K562 (cell line): Measurements from ENCODE around the gene ACTRT3. TPM values are rescaled to one million over a fixed set of nuclear protein-coding genes. Genes with fewer than 3 reads are reported as not detected.

Source experiments
- ARHGAP35 ChIP-seq: fragments of 450-650 bp; IDR thresholded peaks from 2 replicates; pipeline ENCODE4 v1.6.1; 2018; ENCODE audit not compliant: partially characterized antibody
- CBX1 ChIP-seq: sonication (generic); IDR thresholded peaks from 2 replicates; pipeline ENCODE4 v1.6.1; 2016; ENCODE audit warnings: antibody characterized with exemption, low read depth, mild to moderate bottlenecking
- CTBP1 ChIP-seq: fragments of 450-650 bp; IDR thresholded peaks from 2 replicates; pipeline ENCODE4 v1.6.1; 2016; ENCODE audit warnings: borderline replicate concordance
- EP300 ChIP-seq: IDR thresholded peaks from 2 replicates; pipeline ENCODE4 v1.6.1; 2012; ENCODE audit warnings: low read length, improper control_type of control experiment
- HDAC1 ChIP-seq, 2 experiments: fragments of 450-650 bp; IDR thresholded peaks; 2 replicates each; pipeline ENCODE4 v1.6.1; 2016 to 2017; ENCODE audit warnings: inconsistent platforms in 1 of 2, mild to moderate bottlenecking in 1 of 2, moderate library complexity in 1 of 2
- HDAC3 ChIP-seq: fragments of 450-650 bp; IDR thresholded peaks from 2 replicates; pipeline ENCODE4 v1.6.1; 2018; ENCODE audit warnings: borderline replicate concordance, mild to moderate bottlenecking, moderate library complexity; ENCODE audit not compliant: partially characterized antibody
- KAT7 ChIP-seq: sonication (generic); formaldehyde crosslinking; IDR thresholded peaks from 2 replicates; pipeline ENCODE4 v1.8.0; 2022; ENCODE audit warnings: missing genetic modification reagents, mild to moderate bottlenecking, borderline replicate concordance
- KDM5B ChIP-seq: fragments of 200-600 bp; sonication (generic); IDR thresholded peaks from 2 replicates; pipeline ENCODE4 v1.6.1; 2012; ENCODE audit warnings: low read depth, mild to moderate bottlenecking, moderate library complexity, low read length, control low read depth, inconsistent platforms; ENCODE audit not compliant: insufficient replicate concordance
- KLF10 ChIP-seq: fragments of 250-450 bp; sonication (Bioruptor Pico); IDR thresholded peaks from 2 replicates; pipeline ENCODE4 v1.6.1; 2021; ENCODE audit warnings: matching md5 sums
- LCOR ChIP-seq: sonication (generic); formaldehyde crosslinking; IDR thresholded peaks from 2 replicates; pipeline ENCODE4 v1.8.0; 2022; ENCODE audit warnings: mild to moderate bottlenecking, missing genetic modification reagents
- MAZ ChIP-seq, 2 experiments: fragments of 450-650 bp in 1 of 2; sonication (generic) in 1 of 2; formaldehyde crosslinking; IDR thresholded peaks in 1 of 2; conservative IDR thresholded peaks in 1 of 2; 2 replicates each; pipeline versions ENCODE4 v1.4.0 to v1.5.0; 2020; ENCODE audit warnings: mild to moderate bottlenecking in 1 of 2, missing genetic modification reagents in 1 of 2
- MBD1 ChIP-seq: fragments of 250-450 bp; sonication (Bioruptor Pico); IDR thresholded peaks from 2 replicates; pipeline ENCODE4 v1.8.0; 2022; ENCODE audit warnings: inconsistent platforms
- NRF1 ChIP-seq, 2 experiments: fragments of 450-650 bp; IDR thresholded peaks in 1 of 2; conservative IDR thresholded peaks in 1 of 2; 2 replicates each; pipeline ENCODE4 v1.6.1; 2014; ENCODE audit warnings: mild to moderate bottlenecking in 2 of 2
- PRPF4 ChIP-seq: fragments of 200-400 bp; formaldehyde crosslinking; IDR thresholded peaks from one replicate; pipeline ENCODE4 v1.6.1; 2017; ENCODE audit warnings: low read length, low read depth, mild to moderate bottlenecking; ENCODE audit not compliant: insufficient read depth, poor library complexity, severe bottlenecking
- PTBP1 ChIP-seq: fragments of 200-400 bp; formaldehyde crosslinking; IDR thresholded peaks from 2 replicates; pipeline ENCODE4 v1.6.1; 2017; ENCODE audit warnings: low read depth, low read length
- SRSF3 ChIP-seq: fragments of 200-400 bp; formaldehyde crosslinking; IDR thresholded peaks from 2 replicates; pipeline ENCODE4 v1.6.1; 2016; ENCODE audit warnings: mild to moderate bottlenecking, low read length, moderate library complexity; ENCODE audit not compliant: insufficient read depth
- SRSF7 ChIP-seq: fragments of 200-400 bp; formaldehyde crosslinking; optimal IDR thresholded peaks from 2 replicates; pipeline ENCODE3; 2017; ENCODE audit warnings: mild to moderate bottlenecking, low read depth, low read length
- ZBTB17 ChIP-seq: fragments of 450-650 bp; formaldehyde crosslinking; IDR thresholded peaks from 2 replicates; pipeline ENCODE4 v1.4.0; 2020; ENCODE audit warnings: mild to moderate bottlenecking
- ZNF12 ChIP-seq: sonication (generic); formaldehyde crosslinking; IDR thresholded peaks from 2 replicates; pipeline ENCODE4 v1.4.0; 2020; ENCODE audit warnings: mild to moderate bottlenecking, missing genetic modification reagents
- polyA plus RNA-seq, 8 experiments: library from polyadenylated mRNA; depleted of rRNA in 4 of 8; stranded (reverse) in 5 of 8; unstranded in 3 of 8; fragments of >200 nt; fragmentation: Nextera tagmentation in 2 of 8; fragmentation: Illumina TruSeq in 1 of 8; extraction: Ambion mirVana in 2 of 8; extraction: Trizol in 1 of 8; gene quantifications; 2 replicates each; pipeline versions ENCODE4 v1.2.1 to v1.2.3, GENCODE V29; 2011 to 2014; ENCODE audit warnings: inconsistent platforms in 1 of 8, missing spikeins in 1 of 8
- total RNA-seq, 7 experiments: library from RNA; depleted of rRNA in 6 of 7; stranded (reverse); fragments of >200 nt in 6 of 7; fragmentation: Illumina TruSeq in 2 of 7; extraction: Trizol in 2 of 7; gene quantifications; 2 replicates each; pipeline versions ENCODE4 v1.2.1 to v1.2.3, GENCODE V29; 2011 to 2021; ENCODE audit warnings: low replicate concordance in 1 of 7
- TF ChIP-seq, protein P1 (sequence below): fragments of 200-800 bp; sonication (Bioruptor generic); IDR thresholded peaks from 2 replicates; pipeline ENCODE4 v1.6.1; 2017; ENCODE audit warnings: missing genetic modification characterization, missing compliant biosample characterization
- TF ChIP-seq, protein P2 (sequence below): sonication (generic); formaldehyde crosslinking; IDR thresholded peaks from 2 replicates; pipeline ENCODE4 v1.8.1; 2023; ENCODE audit warnings: mild to moderate bottlenecking, missing genetic modification reagents
- TF ChIP-seq, protein P3 (sequence below): sonication (generic); formaldehyde crosslinking; IDR thresholded peaks from 2 replicates; pipeline ENCODE4 v1.8.0; 2022; ENCODE audit warnings: mild to moderate bottlenecking, missing genetic modification reagents

ACTRT3 gene
- total and polyA plus RNA-seq, 9 of the 15 experiments (the other 6 are each of a cell fraction or from before 2014, with no cell fraction given), result 0.06 to 0.11 (median 0.07) TPM; not detected in 5

DNA sequence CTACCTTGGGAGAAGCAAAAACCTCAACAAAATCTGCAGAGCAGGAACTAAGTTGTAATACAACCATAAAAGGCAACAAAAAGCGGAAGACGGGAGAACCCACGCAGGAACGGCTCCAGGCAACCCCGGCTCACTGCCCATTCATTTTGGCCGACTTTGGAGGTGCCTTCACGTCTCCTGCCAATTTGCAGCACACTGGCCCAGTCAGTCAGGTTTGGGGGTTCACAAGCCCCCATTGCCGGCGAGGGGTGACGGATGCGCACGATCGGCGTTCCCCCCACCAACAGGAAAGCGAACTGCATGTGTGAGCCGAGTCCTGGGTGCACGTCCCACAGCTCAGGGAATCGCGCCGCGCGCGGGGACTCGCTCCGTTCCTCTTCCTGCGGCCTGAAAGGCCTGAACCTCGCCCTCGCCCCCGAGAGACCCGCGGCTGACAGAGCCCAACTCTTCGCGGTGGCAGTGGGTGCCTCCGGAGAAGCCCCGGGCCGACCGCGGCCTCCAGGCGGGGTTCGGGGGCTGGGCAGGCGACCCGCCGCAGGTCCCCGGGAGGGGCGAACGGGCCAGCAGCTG is 5.0 kb downstream of the ACTRT3 start (continued):
- TF ChIP-seq, protein P1, sequence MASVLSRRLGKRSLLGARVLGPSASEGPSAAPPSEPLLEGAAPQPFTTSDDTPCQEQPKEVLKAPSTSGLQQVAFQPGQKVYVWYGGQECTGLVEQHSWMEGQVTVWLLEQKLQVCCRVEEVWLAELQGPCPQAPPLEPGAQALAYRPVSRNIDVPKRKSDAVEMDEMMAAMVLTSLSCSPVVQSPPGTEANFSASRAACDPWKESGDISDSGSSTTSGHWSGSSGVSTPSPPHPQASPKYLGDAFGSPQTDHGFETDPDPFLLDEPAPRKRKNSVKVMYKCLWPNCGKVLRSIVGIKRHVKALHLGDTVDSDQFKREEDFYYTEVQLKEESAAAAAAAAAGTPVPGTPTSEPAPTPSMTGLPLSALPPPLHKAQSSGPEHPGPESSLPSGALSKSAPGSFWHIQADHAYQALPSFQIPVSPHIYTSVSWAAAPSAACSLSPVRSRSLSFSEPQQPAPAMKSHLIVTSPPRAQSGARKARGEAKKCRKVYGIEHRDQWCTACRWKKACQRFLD (CRISPR knock-in tag), result 0 out of 2 replicates have a peak, but pooled peaks have one; percentile 27
- TF ChIP-seq HDAC3 (no peak), MBD1 (CRISPR knock-in tag) (no peak), NRF1 (conservative IDR thresholded peaks at IDR 0.05 in 1 of 2, IDR thresholded peaks at IDR 0.05 in 1 of 2) (0 out of 4 replicates have a peak, but pooled peaks have one; percentile 8 to 21), SRSF7 (no peak), KLF10 (CRISPR knock-in tag) (no peak), PRPF4 (peak; percentile 88), SRSF3 (0 out of 2 replicates have a peak, but pooled peaks have one; percentile 49), CBX1 (0 out of 2 replicates have a peak, but pooled peaks have one; percentile 11), ZBTB17 (CRISPR knock-in tag) (peak; percentile 60; the same call in 1 of the 2 replicates), ZNF12 (CRISPR knock-in tag) (0 out of 2 replicates have a peak, but pooled peaks have one; percentile 17), EP300 (no peak), KDM5B (peak; percentile 62), ARHGAP35 (no peak), LCOR (CRISPR knock-in tag) (peak; percentile 74), MAZ (CRISPR knock-in tag; conservative IDR thresholded peaks at IDR 0.05 in 1 of 2, IDR thresholded peaks at IDR 0.05 in 1 of 2) (peak in 1 of 2 experiments; percentile 62; a peak in 1 of 4 replicates), HDAC1 (IDR thresholded peaks at IDR 0.05) (peak in 1 of 2 experiments; percentile 41; a peak in 1 of 4 replicates), PTBP1 (no peak), KAT7 (0 out of 2 replicates have a peak, but pooled peaks have one; percentile 49), CTBP1 (0 out of 2 replicates have a peak, but pooled peaks have one; percentile 20)
- TF ChIP-seq, protein P2, sequence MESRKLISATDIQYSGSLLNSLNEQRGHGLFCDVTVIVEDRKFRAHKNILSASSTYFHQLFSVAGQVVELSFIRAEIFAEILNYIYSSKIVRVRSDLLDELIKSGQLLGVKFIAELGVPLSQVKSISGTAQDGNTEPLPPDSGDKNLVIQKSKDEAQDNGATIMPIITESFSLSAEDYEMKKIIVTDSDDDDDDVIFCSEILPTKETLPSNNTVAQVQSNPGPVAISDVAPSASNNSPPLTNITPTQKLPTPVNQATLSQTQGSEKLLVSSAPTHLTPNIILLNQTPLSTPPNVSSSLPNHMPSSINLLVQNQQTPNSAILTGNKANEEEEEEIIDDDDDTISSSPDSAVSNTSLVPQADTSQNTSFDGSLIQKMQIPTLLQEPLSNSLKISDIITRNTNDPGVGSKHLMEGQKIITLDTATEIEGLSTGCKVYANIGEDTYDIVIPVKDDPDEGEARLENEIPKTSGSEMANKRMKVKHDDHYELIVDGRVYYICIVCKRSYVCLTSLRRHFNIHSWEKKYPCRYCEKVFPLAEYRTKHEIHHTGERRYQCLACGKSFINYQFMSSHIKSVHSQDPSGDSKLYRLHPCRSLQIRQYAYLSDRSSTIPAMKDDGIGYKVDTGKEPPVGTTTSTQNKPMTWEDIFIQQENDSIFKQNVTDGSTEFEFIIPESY, result peak; percentile 41; the same call in 1 of the 2 replicates
- TF ChIP-seq, protein P3, sequence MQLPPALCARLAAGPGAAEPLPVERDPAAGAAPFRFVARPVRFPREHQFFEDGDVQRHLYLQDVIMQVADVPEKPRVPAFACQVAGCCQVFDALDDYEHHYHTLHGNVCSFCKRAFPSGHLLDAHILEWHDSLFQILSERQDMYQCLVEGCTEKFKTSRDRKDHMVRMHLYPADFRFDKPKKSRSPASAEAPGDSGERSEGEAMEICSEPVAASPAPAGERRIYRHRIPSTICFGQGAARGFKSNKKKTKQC, result peak; percentile 20; the same call in 1 of the 2 replicates
